NCI-H526 treated with DMSO at 0.1 percent for 48 hours (cell line): Measurements from ENCODE around the gene TRIP13.
"Not testable (repeated sequence)": the region's sequence is repeated elsewhere in the genome, so short reads cannot be mapped to it uniquely, and the experiment has no call there.

Experiments
- DNase-seq: peaks from one replicate; lab custom pipeline; 2025; lab: John Stamatoyannopoulos, UW

The TRIP13 gene

DNA sequence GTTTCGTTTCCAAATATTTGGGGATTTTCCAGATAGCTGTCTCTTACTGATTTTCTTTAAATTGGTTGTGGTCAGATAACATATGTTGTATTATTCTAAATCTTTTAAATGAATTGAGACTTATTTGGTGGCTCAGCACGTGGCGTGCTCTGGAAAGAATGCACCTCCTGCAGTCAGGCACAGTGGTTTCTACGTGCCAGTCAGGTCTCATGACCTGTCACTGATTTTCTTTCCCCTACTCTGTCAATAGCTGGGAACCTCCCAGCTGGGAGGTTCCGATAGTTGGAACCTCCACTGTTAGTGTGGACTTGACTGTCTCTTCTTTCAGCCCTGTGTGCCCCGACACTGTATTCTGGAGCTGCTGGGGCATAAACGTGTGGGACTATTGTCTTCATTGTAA is 27.6 kb downstream of the TRIP13 start:
- no peak for DNase-seq

DNA sequence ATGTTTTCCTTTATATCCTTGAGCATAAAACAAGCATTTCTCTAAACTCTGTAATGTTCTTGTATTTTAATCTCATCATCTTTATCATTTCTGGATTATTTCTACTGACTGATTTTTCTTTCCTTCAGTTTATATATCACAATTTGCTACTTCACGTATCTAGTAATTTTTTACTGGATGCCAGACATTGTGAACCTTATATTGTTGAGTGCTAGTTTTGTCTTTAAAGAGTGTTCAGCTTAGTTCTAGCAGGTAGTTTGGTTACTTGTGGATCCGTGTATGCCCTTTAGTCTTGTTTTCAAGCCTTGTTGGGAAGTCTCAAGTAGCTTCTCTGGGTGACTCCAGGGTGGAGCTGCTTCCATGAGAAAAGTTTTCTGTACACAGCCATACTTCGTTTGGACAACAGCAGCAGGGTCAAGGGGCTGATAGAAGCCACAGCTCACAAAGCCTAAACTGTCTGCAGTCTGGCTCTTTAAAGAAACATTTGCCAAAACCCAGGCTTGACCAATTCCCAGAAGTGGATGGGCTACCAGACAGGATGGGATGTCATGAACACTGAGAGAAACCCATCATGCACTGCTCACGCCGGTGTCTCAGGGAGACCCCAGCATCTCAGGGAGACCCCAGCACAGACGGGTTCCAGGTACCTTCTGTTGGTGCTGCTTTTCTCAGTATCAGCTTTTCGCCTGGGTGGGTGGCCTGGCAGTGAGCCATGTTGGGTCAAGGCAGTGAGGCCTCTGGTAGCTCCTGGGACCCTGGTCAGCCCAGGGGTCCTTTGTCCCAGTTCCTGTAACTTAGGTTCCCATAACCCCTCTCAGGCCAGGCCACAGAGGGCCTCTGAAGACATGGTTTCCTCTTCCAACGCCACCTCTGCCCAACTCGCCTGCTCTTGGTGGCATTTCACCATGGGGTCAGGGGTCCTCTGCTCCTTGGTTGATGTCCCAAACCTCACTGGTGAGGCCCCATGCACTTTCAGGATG is 29.1 kb downstream of the TRIP13 start:
- no peak for DNase-seq

DNA sequence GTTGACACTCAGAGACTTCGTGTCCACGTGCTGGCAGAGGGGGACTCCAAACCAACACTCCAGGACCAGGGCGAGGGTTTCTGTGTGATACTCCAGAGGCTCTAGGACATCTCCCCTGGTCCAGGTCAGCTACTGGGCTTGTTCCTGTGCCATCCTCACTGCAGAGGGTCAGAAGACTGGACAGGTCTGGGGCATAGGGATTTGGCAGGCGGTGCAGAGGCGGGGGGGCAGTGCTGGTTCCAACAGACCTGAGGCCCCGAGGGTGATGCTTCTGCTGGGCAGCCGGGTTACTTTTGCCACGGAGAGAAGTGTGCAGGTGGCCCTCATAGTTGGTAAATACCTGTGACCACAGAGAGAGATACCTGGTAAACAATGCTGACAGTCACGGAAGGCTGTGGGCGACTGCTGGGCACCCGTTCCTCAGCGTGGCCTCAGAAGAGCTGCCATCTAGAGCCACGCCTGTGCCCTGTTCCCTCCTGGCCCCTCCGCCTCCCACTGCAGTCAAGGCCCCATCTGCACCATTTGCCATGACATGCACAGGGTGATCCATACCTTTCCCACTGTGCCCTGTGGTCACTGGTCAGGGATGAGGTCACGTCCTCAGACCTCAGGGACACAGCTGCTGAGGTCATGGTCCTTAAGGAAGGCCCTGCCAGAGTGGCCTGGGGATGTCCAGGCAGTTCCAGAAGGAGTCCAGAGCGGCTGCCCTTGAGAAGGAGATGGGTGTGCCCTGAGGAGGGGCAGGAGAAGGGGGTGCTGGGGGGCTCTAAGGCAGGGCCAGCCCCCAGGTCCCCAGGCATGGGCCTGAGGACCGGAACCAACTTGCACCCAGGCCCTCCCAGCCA is 30.0 kb downstream of the TRIP13 start:
- no peak for DNase-seq

GRCh38 chr5:923281-923873 is 30.7 kb downstream of the TRIP13 start:
- peak; percentile 15 for DNase-seq

DNA sequence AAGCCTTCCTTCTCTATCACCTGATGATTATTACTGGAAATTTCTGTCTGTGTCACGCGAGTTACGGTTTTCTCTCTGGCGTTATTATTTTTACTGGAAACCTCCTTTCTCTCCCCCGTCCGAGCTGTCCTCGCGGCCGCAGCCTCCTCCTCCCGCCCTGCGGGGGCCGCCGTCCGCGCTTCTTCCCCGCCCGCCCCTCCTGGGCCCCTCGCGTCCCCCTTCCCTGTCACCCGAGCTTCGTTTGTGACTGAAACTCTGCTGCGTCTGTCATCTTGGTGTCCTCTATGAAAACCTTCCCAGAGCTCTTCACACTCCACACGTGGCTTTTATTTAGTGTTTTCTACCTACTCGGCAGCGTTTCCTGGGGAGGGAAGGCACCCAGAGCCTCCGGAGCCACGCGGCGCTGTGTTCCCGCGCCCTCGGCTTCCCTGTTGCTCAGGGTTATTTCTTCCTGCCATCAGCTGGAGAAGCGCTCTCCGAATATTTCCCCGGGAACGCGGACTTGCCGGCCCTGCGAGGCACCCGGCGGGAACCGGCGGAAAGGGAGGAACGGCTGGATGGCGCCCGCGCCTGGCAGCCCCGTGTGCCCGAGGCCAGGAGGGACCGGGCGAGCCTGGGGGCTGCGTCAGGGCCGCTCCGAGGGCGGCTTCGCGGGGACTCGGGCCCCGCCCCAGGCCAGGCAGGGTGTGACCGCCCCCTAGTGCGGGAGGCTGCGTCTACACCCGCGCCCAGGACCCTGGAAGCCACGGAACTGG is 33.9 kb downstream of the TRIP13 start:
- peak; percentile 4 for DNase-seq

GRCh38 chr5:927172-928015 is 34.7 kb downstream of the TRIP13 start:
- DNase-seq: no peak

GRCh38 chr5:929182-929581 is 36.5 kb downstream of the TRIP13 start:
- not testable (repeated sequence) for DNase-seq

DNA sequence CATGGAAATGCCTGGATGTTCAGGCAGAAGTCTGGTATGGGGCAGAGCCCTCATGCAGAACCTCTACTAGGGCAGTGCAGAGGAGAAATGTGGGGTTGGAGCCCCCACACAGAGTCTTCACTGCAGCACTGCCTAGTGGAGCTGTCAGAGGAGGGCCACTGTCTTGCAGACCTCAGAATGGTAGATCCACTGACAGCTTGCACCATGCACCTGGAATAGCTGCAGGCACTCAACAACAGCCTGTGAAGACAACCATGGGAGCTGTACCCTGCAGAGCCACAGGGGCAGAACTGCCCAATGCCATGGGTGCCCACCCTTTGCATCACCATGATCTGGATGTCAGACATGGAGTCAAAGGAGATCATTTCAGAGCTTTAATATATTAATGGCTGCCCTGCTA is 36.9 kb downstream of the TRIP13 start:
- no peak for DNase-seq

DNA sequence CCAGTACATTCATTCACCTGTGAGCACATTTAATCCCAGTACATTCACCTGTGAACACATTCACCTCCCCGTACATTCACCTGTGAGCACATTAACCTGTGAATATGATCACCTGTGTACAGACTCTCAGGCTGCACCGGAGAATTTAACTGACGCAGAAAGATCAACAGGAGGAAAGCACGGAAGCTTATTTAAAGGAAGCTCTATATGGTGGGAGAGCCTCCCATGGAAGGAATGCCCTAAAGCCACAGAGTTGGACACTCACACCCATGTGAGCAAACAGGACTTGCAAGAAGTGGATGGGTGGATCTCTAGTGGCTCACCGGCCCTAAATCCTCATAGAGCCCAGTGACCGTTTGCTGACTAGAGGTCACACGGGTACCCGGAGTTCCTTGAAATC is 38.2 kb downstream of the TRIP13 start:
- no peak for DNase-seq

DNA sequence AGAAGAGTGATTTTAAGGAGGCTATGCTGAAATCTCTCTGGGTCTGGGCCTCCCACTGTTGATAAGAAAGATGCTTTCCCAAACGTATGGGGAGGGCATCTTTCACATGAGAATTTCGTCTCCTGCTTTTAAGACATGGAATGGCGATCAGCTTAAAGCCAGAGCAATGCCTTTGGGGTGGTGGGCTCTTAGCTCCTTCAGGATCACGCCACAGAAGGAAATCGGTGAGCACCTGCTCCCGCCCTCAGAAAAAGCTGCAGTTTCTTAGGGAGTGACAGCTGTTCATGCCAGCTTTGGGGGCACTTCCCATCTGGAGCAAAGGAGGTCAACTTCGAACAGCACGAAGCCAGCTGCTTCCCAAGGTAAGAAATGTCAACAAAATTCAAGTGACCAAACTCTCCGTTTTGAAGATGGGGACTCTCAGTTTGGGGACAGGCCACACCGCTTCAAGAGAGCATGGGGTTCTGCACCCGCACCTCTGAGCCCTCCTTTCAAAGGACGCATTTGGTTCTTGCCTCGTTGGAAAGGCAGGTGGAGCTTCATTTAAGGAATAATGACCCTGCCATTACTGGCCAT is 39.0 kb downstream of the TRIP13 start:
- DNase-seq: no peak

- no peak for DNase-seq
These were observed 39.5 kb downstream of the TRIP13 start for GRCh38 chr5:932151-932627.

GRCh38 chr5:932628-933250 is 40.1 kb downstream of the TRIP13 start:
- no peak for DNase-seq

- DNase-seq: no peak
These were observed 40.7 kb downstream of the TRIP13 start for GRCh38 chr5:933251-933861.

DNA sequence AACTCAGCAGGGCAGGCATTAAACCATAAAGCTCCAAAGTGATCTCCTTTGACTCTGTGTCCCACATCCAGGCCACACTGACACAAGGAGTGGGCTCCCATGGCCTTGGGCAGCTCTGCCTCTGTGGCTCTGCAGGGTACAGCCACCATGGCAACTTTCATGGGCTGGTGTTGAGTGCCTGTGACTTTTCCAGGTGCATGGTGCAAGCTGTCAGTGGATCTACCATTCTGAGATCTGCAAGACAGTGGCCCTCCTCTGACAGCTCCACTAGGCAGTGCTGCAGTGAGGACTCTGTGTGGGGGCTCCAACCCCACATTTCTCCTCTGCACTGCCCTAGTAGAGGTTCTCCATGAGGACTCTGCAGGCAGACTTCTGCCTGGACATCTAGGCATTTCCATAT is 41.3 kb downstream of the TRIP13 start:
- DNase-seq: not testable (repeated sequence)

- not testable (repeated sequence) for DNase-seq
These were observed 41.8 kb downstream of the TRIP13 start for GRCh38 chr5:934381-934967.

GRCh38 chr5:935510-936084 is 42.9 kb downstream of the TRIP13 start:
- DNase-seq: no peak

DNA sequence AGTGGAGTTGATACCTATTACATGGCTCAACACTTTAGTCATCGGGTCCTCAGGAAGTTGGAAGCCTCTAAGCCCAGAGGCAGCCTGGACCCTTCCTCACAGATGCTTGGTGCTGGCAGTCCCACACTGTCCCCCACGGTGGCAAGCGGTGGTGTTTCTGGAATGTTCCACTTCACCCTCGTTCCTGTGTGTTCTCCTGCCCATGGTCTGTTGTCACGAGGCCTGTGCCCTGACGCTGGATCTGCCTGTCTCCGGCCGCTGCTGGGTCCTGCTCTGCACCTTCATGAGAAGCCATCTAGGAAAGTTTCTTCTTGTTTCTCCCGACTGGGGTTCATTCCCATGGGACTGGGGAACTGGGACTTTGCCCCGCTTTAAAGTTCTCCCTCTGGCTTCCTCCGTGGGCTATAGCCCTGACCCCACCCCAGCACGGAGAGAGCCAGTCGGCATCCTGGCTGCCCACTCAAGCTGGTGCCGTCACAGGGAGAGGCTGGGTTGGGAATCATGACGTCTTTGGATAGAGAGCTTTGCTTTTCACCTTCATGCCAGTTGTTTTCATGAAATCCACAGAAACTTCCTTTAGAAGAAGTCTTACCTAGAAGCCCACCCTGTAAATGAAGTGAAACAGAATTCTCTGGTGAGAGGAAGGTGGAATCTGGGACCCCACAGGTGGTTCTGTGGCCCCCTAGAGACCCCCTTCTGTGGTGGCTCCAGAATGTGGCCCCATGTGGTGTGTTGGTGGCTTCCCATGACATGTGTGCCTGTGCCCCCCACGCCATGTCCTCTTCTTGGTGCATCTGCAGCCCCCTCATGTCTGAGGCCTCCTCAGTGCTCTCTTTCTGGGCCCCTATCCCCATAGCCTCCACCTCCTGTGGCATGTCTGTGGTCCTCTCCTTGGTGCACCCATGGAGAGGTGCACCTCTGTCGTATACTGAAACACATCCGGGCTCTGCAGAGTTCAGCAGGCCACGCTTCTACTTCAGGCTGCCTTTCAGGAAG is 43.8 kb downstream of the TRIP13 start:
- DNase-seq: no peak
